Cardiac septum (tissue), 1 donor: ENCODE results near the gene KLF7. TPM values are rescaled to one million over a fixed set of nuclear protein-coding genes. Genes with fewer than 3 reads are reported as not detected.
A peak's percentile ranks its signal among the peaks of the same experiment; 100 is the strongest.

Source experiments
- DNase-seq: peaks from one replicate; pipeline ENCODE4 v3.0.0-alpha.2; 2020; ENCODE audit warnings: low spot score
- intact Hi-C: fragments of 100-400 bp; cut with DNase I; formaldehyde crosslinking; loops from one replicate; pipeline ENCODE4 v1.14.0; 2022
- total RNA-seq: library from RNA; stranded (reverse); fragmentation: NEBNext Ultra II Directional; extraction: Animal tissue kit (Norgen Biotek cat#: 25700); gene quantifications from one replicate; pipeline ENCODE4 v1.2.1, GENCODE V29; 2021
- donor health status: DM: no; HTN: no; CAD: no.

Gene KLF7
- total RNA-seq, 1 donor from 2014 or later, result 34.4 TPM

- intact Hi-C loops, result no loop called here
- no peak for DNase-seq
Measured at GRCh38 chr2:207153266-207153975, 12.3 kb downstream of the KLF7 start.

GRCh38 chr2:207151048-207151447, 14.7 kb downstream of the KLF7 start:
- intact Hi-C loops, result no loop called here
- no peak for DNase-seq

- intact Hi-C loops, result no loop called here
- DNase-seq, result no peak
Measured at GRCh38 chr2:207150284-207150683, 15.5 kb downstream of the KLF7 start.

GRCh38 chr2:207149249-207150213, 16.2 kb downstream of the KLF7 start:
- intact Hi-C loops, result no loop called here
- DNase-seq, result no peak

GRCh38 chr2:207148020-207148419, 17.7 kb downstream of the KLF7 start:
- no peak for DNase-seq
- intact Hi-C loops, result no loop called here

- intact Hi-C loops, result no loop called here
- DNase-seq, result no peak
Measured at GRCh38 chr2:207144173-207144785, 21.5 kb downstream of the KLF7 start.

- DNase-seq, result peak; percentile 81
- intact Hi-C loops, result loop anchor here (1.0 kb wide), 1 partner anchor 21 kb away; no protein-coding TSS in a partner anchor
Measured at GRCh38 chr2:207143215-207144172, 22.3 kb downstream of the KLF7 start.

GRCh38 chr2:207142461-207142860, 23.3 kb downstream of the KLF7 start:
- intact Hi-C loops, result no loop called here
- DNase-seq, result no peak

- DNase-seq, result no peak
- intact Hi-C loops, result no loop called here
Measured at GRCh38 chr2:207141386-207141785, 24.4 kb downstream of the KLF7 start.

- intact Hi-C loops, result no loop called here
- DNase-seq, result no peak
Measured at GRCh38 chr2:207140265-207140664, 25.5 kb downstream of the KLF7 start.

GRCh38 chr2:207139552-207139951, 26.2 kb downstream of the KLF7 start:
- no peak for DNase-seq
- intact Hi-C loops, result loop anchor here (5.0 kb wide), 1 partner anchor 97 kb away; no protein-coding TSS in a partner anchor

- no peak for DNase-seq
- intact Hi-C loops, result loop anchor here (5.0 kb wide), 1 partner anchor 96 kb away; no protein-coding TSS in a partner anchor
Measured at GRCh38 chr2:207138627-207139297, 27.0 kb downstream of the KLF7 start.

- DNase-seq, result no peak
- intact Hi-C loops, result loop anchor here (5.0 kb wide), 1 partner anchor 95 kb away; no protein-coding TSS in a partner anchor
Measured at GRCh38 chr2:207137596-207138337, 28.0 kb downstream of the KLF7 start.

- intact Hi-C loops, result loop anchor here (5.0 kb wide), 1 partner anchor 95 kb away; no protein-coding TSS in a partner anchor
- no peak for DNase-seq
Measured at GRCh38 chr2:207136874-207137273, 28.9 kb downstream of the KLF7 start.

GRCh38 chr2:207135801-207136457, 29.8 kb downstream of the KLF7 start:
- intact Hi-C loops, result loop anchor here (5.0 kb wide), 1 partner anchor 94 kb away; no protein-coding TSS in a partner anchor
- no peak for DNase-seq

- DNase-seq, result no peak
- intact Hi-C loops, result loop anchor here (5.0 kb wide), 1 partner anchor 93 kb away; no protein-coding TSS in a partner anchor
Measured at GRCh38 chr2:207135340-207135739, 30.4 kb downstream of the KLF7 start.
